Sigmoid colon (tissue), 4 donors: Measurements from ENCODE around the gene CP.

ENCODE experiments used
- EP300 ChIP-seq, 4 donors: sonication (generic); formaldehyde crosslinking; IDR thresholded peaks; one replicate each; pipeline ENCODE4 v1.6.1; 2017; ENCODE audit warnings: antibody characterized with exemption in 4 of 4
- TF ChIP-seq, protein P1 (sequence below), 4 experiments: fragments of 450-650 bp in 3 of 4; fragments of 200-600 bp in 1 of 4; IDR thresholded peaks; one replicate each; pipeline ENCODE4 v1.5.1; 2016 to 2019; ENCODE audit warnings: antibody characterized with exemption in 4 of 4, mild to moderate bottlenecking in 3 of 4, moderate library complexity in 2 of 4

DNA sequence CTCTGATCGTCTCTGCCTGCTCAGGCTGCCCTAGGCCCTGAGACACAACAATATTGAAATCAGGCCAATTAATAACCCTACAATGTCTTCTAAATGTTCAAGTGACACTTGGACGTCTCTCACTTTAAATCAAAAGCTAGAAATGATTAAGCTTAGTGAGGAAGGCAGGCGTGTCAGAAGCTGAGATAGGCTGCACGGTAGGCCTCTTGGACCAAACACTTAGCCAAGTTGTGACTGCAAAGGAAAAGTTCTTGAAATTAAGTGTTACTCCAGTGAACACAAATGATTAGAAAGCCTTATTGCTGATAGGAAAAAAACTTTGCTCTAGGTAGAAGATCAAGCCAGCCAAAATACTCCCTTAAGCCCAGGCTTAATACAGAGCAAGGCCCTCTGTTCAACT lies 90.0 kb downstream of the CP start:
- no peak for TF ChIP-seq EP300 (IDR thresholded peaks at IDR 0.05)
- TF ChIP-seq, protein P1, sequence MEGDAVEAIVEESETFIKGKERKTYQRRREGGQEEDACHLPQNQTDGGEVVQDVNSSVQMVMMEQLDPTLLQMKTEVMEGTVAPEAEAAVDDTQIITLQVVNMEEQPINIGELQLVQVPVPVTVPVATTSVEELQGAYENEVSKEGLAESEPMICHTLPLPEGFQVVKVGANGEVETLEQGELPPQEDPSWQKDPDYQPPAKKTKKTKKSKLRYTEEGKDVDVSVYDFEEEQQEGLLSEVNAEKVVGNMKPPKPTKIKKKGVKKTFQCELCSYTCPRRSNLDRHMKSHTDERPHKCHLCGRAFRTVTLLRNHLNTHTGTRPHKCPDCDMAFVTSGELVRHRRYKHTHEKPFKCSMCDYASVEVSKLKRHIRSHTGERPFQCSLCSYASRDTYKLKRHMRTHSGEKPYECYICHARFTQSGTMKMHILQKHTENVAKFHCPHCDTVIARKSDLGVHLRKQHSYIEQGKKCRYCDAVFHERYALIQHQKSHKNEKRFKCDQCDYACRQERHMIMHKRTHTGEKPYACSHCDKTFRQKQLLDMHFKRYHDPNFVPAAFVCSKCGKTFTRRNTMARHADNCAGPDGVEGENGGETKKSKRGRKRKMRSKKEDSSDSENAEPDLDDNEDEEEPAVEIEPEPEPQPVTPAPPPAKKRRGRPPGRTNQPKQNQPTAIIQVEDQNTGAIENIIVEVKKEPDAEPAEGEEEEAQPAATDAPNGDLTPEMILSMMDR (IDR thresholded peaks at IDR 0.05), result no peak
